K562 (cell line): ENCODE data around the gene GAL3ST1. TPM values are rescaled to one million over a fixed set of nuclear protein-coding genes. Genes with fewer than 3 reads are reported as not detected.

Experiments used
- AFF4 ChIP-seq: sonication (generic); formaldehyde crosslinking; IDR thresholded peaks from 2 replicates; pipeline ENCODE4 v1.8.0; 2023; ENCODE audit warnings: mild to moderate bottlenecking, missing genetic modification reagents
- CXXC5 ChIP-seq: fragments of 250-450 bp; sonication (Bioruptor Pico); IDR thresholded peaks from 2 replicates; pipeline ENCODE4 v1.8.0; 2022; ENCODE audit warnings: inconsistent platforms, mild to moderate bottlenecking, moderate library complexity
- E2F3 ChIP-seq: fragments of 250-450 bp; sonication (Bioruptor Pico); IDR thresholded peaks from 2 replicates; pipeline ENCODE4 v1.4.0; 2020; ENCODE audit warnings: mild to moderate bottlenecking
- GATAD2A ChIP-seq: fragments of 450-650 bp; IDR thresholded peaks from 2 replicates; pipeline ENCODE4 v1.6.1; 2017
- JUN ChIP-seq, 2 experiments: sonication (generic) in 1 of 2; formaldehyde crosslinking in 1 of 2; IDR thresholded peaks; 2 replicates each; pipeline versions ENCODE4 v1.6.1 to v1.8.0; 2012 to 2022; ENCODE audit warnings: borderline replicate concordance in 2 of 2, mild to moderate bottlenecking in 2 of 2, improper control_type of control experiment in 1 of 2, low read depth in 1 of 2, low read length in 1 of 2, missing genetic modification reagents in 1 of 2
- NCOR1 ChIP-seq: fragments of 450-650 bp; IDR thresholded peaks from 2 replicates; pipeline ENCODE4 v1.6.1; 2016; ENCODE audit warnings: mild to moderate bottlenecking, moderate library complexity
- NFRKB ChIP-seq: fragments of 450-650 bp; IDR thresholded peaks from 2 replicates; pipeline ENCODE4 v1.6.1; 2016; ENCODE audit warnings: low read depth
- PHF8 ChIP-seq: fragments of 200-600 bp; sonication (generic); IDR thresholded peaks from 2 replicates; pipeline ENCODE4 v1.6.1; 2012; ENCODE audit warnings: mixed run types, mild to moderate bottlenecking, inconsistent platforms, low read length, moderate library complexity, borderline replicate concordance
- RFX5 ChIP-seq: IDR thresholded peaks from 2 replicates; pipeline ENCODE4 v1.6.1; 2011; ENCODE audit warnings: low read depth, mild to moderate bottlenecking, improper control_type of control experiment, low read length
- SLC30A9 ChIP-seq: fragments of 250-450 bp; sonication (Bioruptor Pico); IDR thresholded peaks from 2 replicates; pipeline ENCODE4 v1.8.0; 2022; ENCODE audit warnings: mild to moderate bottlenecking, moderate library complexity
- U2AF2 ChIP-seq: fragments of 200-400 bp; formaldehyde crosslinking; optimal IDR thresholded peaks from 2 replicates; pipeline ENCODE3; 2017; ENCODE audit warnings: low read depth, mild to moderate bottlenecking, low read length
- ZNF133 ChIP-seq: fragments of 250-450 bp; sonication (Bioruptor Pico); IDR thresholded peaks from 2 replicates; pipeline ENCODE4 v1.4.0; 2020; ENCODE audit warnings: mild to moderate bottlenecking
- ZNF217 ChIP-seq: sonication (generic); formaldehyde crosslinking; IDR thresholded peaks from 2 replicates; pipeline ENCODE4 v1.8.0; 2022; ENCODE audit warnings: mild to moderate bottlenecking, missing genetic modification reagents
- ZNF408 ChIP-seq: fragments of 250-450 bp; sonication (Bioruptor Pico); IDR thresholded peaks from 2 replicates; pipeline ENCODE4 v1.4.0; 2020; ENCODE audit warnings: low read depth, mild to moderate bottlenecking, moderate library complexity
- ZNF431 ChIP-seq: sonication (generic); formaldehyde crosslinking; IDR thresholded peaks from 2 replicates; pipeline ENCODE4 v1.8.0; 2022; ENCODE audit warnings: mild to moderate bottlenecking, missing genetic modification reagents
- ZNF609 ChIP-seq: sonication (generic); formaldehyde crosslinking; IDR thresholded peaks from 2 replicates; pipeline ENCODE4 v1.8.1; 2023; ENCODE audit warnings: missing genetic modification reagents, mild to moderate bottlenecking, borderline replicate concordance
- ZSCAN29 ChIP-seq: fragments of 450-650 bp; IDR thresholded peaks from 2 replicates; pipeline ENCODE4 v1.6.1; 2017
- polyA plus RNA-seq, 8 experiments: library from polyadenylated mRNA; depleted of rRNA in 4 of 8; stranded (reverse) in 5 of 8; unstranded in 3 of 8; fragments of >200 nt; fragmentation: Nextera tagmentation in 2 of 8; fragmentation: Illumina TruSeq in 1 of 8; extraction: Ambion mirVana in 2 of 8; extraction: Trizol in 1 of 8; gene quantifications; 2 replicates each; pipeline versions ENCODE4 v1.2.1 to v1.2.3, GENCODE V29; 2011 to 2014; ENCODE audit warnings: inconsistent platforms in 1 of 8, missing spikeins in 1 of 8
- total RNA-seq, 7 experiments: library from RNA; depleted of rRNA in 6 of 7; stranded (reverse); fragments of >200 nt in 6 of 7; fragmentation: Illumina TruSeq in 2 of 7; extraction: Trizol in 2 of 7; gene quantifications; 2 replicates each; pipeline versions ENCODE4 v1.2.1 to v1.2.3, GENCODE V29; 2011 to 2021; ENCODE audit warnings: low replicate concordance in 1 of 7
- TF ChIP-seq, protein P1 (sequence below), 2 experiments: IDR thresholded peaks; 2 replicates each; pipeline ENCODE4 v1.6.1; 2011; ENCODE audit warnings: borderline replicate concordance in 1 of 2, control low read depth in 1 of 2, low read depth in 1 of 2, low read length in 1 of 2, mild to moderate bottlenecking in 1 of 2, mixed read lengths in 1 of 2, moderate library complexity in 1 of 2; ENCODE audit not compliant: insufficient read depth in 1 of 2, insufficient read length in 1 of 2, poor library complexity in 1 of 2, severe bottlenecking in 1 of 2; ENCODE audit errors: extremely low read depth in 1 of 2

The GAL3ST1 gene
- total and polyA plus RNA-seq, 9 of the 15 experiments (the other 6 are each of a cell fraction or from before 2014, with no cell fraction given) = 0.03 to 1.9 (median 0.33) TPM; not detected in 1

GRCh38 chr22:30591588-30592359, 17.3 kb upstream of the GAL3ST1 start, which contains the start of gene PES1 (continued):
- TF ChIP-seq E2F3 (CRISPR knock-in tag) (no peak), ZNF217 (no peak), JUN (IDR thresholded peaks at IDR 0.05; ENCODE audit: borderline replicate concordance, low read depth, low read length) (0 out of 2 replicates have a peak, but pooled peaks have one; percentile 50), JUN (CRISPR knock-in tag; IDR thresholded peaks at IDR 0.05; ENCODE audit: borderline replicate concordance) (no peak), ZNF609 (CRISPR knock-in tag) (no peak), ZNF133 (CRISPR knock-in tag) (no peak), ZNF431 (CRISPR knock-in tag) (no peak), PHF8 (peak; percentile 54; the same call in 1 of the 2 replicates), NCOR1 (peak; percentile 90), ZSCAN29 (no peak), GATAD2A (no peak), SLC30A9 (no peak), AFF4 (CRISPR knock-in tag) (no peak), RFX5 (no peak), ZNF408 (CRISPR knock-in tag) (no peak), CXXC5 (CRISPR knock-in tag) (peak; percentile 29; the same call in 1 of the 2 replicates), NFRKB (0 out of 2 replicates have a peak, but pooled peaks have one; percentile 37), U2AF2 (no peak)
- TF ChIP-seq, protein P1, sequence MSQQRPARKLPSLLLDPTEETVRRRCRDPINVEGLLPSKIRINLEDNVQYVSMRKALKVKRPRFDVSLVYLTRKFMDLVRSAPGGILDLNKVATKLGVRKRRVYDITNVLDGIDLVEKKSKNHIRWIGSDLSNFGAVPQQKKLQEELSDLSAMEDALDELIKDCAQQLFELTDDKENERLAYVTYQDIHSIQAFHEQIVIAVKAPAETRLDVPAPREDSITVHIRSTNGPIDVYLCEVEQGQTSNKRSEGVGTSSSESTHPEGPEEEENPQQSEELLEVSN (IDR thresholded peaks at IDR 0.05; ENCODE audit: borderline replicate concordance in 1 of 2, extremely low read depth in 1 of 2, insufficient read depth in 1 of 2, insufficient read length in 1 of 2, low read depth in 1 of 2, low read length in 1 of 2, poor library complexity in 1 of 2, severe bottlenecking in 1 of 2) = peak; percentile 31 to 65
